Activated T-helper 1 cell treated with Interleukin-2 at 50 U/mL for 16 hours (primary cell): Measurements from ENCODE around the gene HOGA1.
"Not testable (repeated sequence)": the region's sequence is repeated elsewhere in the genome, so short reads cannot be mapped to it uniquely, and the experiment has no call there.

Source experiments
- DNase-seq: peaks from one replicate; pipeline ENCODE4 v3.0.0-alpha.2; 2020; ENCODE audit warnings: low read depth

The HOGA1 gene

DNA sequence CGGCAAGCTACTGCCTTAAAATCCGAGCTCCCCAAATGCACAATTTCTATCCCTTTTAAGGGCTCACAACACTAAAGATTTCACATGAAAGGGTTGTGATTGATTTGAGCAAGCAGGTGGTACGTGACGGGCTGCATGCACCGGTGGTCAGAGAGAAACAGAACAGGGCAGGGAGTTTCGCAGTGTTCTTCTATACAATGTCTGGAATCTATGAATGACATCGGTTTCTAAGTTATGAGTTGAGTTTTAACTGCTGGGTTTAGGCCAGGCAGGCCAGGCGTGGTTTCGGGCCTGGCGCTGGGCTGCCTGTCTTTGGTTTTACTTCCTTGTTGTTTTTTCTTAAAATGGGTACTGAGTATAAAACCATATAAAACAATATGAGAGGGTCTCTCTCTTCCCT, 28.6 kb upstream of the HOGA1 start:
- DNase-seq = not testable (repeated sequence)

GRCh38 chr10:97560731-97561381, 23.3 kb upstream of the HOGA1 start:
- not testable (repeated sequence) for DNase-seq

- not testable (repeated sequence) for DNase-seq
Measured at GRCh38 chr10:97561386-97562077, 22.7 kb upstream of the HOGA1 start.

GRCh38 chr10:97562329-97562728, 21.9 kb upstream of the HOGA1 start:
- not testable (repeated sequence) for DNase-seq

GRCh38 chr10:97563337-97563736, 20.9 kb upstream of the HOGA1 start:
- DNase-seq = no peak

- no peak for DNase-seq
Measured at GRCh38 chr10:97564776-97565175, 19.4 kb upstream of the HOGA1 start.

DNA sequence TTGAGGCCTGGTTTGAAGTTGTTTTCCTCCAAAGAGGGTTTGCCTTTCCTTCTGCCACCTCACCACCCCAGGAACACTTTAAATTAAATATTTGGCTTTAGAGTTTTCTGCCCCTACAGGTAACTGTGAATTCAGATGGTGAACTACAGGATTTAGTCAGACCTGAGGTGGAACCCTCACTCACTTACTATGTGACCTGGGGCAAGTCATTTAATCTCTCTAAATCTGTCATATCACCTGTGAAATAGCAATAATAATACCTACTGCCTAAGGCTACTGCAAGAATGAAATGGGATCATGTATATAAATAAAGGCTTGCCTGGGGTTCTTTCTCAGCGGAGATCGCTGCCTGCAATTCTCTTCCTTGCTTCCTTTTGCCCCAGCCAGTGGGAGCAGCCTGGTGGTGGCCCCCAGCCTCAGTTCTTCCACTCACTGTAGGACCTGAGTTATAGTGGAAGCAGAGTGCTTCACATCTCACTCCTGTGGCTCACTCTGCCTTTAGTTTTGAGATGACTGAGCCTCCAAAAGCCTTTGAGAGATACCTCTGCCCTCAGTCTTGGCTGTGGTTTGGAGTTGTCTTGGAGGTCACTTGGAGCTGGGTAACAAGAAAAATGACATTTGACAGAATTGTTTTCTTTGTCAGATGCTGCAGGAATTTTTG, 17.7 kb upstream of the HOGA1 start:
- no peak for DNase-seq

- no peak for DNase-seq
Measured at GRCh38 chr10:97567891-97568290, 16.3 kb upstream of the HOGA1 start.

DNA sequence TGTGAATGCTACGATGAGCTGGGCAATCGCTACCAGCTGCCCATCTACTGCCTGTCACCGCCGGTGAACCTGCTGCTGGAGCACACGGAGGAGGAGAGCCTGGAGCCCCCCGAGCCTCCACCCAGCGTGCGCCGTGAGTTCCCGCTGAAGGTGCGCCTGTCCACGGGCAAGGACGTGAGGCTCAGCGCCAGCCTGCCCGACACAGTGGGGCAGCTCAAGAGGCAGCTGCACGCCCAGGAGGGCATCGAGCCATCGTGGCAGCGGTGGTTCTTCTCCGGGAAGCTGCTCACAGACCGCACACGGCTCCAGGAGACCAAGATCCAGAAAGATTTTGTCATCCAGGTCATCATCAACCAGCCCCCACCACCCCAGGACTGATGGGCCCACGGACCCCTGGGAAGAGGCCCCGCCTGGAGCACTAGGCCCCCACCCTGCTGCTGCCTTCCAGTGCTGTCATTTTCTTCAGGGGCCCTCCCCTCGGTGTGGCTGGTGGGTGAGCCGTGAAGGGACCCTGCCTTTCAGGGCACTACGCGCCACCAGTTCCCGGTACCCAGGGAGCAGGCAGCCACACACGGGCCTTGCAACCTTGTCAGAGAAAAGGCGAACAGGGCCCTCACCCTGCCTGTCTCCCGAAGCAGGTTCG, 13.9 kb upstream of the HOGA1 start:
- no peak for DNase-seq

DNA sequence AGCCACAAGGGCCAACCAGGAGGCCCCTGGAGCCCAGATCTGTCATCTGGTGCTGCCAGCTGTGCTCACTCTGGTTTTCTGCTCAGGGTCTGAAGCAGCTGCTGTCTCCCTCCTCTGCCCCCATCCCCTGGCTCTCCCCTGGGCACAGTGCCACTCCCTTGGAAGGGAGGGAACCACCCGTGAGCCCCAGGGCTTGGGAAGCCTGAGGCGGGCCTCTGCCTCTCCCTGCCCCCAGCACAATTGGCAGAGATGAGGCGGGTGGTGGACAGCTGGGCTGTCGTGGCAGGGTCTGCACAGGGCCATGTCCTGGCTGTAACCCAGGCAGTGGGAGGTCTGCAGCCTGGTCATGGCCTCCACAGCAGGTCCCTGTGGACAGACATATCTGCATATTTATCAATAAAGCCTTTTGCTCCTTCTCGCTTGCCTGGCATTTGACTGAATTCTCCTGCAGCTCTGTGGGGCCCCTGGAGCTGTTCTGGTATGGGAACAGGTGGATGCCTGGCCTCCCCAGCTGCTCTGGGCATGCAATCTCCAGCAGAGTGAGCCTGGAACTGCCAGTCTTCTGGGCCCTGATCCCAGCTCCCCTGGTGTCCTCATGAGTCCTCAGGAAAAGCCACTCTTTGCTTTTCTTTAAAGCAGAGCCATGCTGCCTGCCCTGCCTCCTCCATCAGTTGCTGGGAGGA, 13.3 kb upstream of the HOGA1 start:
- no peak for DNase-seq

DNA sequence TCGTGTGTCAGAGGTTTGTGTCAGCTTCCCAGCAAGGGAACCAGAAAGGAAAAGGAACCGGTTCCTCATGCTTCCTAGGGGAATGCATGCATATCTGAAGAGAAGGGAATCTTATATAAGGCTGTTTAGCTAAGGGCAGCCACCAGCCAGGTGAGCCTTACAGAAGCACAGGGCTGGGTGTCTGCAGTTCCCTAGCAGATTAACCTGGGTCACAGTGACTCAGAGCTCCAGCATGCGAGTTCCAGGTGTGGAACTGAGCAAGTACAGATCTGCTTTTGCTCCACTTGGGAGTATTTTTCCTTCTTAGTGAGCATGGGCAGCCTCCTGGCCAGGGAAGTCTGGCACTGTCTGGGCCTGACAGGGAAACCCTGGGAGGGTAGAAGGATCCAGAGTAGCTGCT, 12.6 kb upstream of the HOGA1 start:
- DNase-seq = no peak

DNA sequence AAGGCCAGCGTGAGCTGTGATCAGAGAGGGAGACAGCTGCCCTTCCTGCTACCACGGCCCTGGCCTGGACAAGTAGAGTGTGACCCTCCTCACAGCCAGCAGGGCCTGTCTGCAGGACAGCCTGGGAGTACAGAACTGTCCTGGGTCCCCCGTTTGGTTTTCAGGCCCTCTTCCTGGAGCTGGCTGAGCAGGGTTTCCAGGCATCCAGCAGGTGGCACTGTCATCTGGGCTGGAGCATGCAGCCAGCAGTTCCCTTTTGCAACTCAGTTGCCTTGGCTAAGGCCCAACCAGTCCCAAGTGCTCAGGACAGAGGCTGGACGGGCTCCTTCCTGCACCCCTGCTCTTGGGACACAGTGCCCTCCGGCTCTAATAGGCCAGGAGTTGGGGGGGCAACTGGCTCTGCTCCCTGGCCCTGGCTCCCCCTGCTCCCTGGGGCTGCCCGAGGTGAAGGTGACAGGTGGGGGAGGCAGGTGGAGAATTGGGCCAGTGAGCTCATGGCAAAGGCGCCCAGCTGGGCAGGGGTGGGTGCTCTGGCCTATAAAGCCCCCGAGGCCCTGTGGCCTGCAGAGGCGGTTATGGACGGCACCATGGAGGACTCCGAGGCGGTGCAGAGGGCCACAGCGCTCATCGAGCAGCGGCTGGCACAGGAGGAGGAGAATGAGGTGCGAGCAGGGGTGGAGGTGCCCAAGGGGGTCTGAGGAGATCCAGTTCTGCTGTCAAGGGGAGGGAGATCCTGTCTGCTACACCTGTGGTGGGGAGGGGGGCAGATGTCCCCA, 11.8 kb upstream of the HOGA1 start, which contains the start of gene ANKRD2:
Gene ANKRD2 (plus strand): TSS at position 566 of the 776 bp plus-strand sequence. CDS start 10 bp downstream, at position 576.
- DNase-seq = peak; percentile 13

- no peak for DNase-seq
Measured at GRCh38 chr10:97573021-97573420, 11.2 kb upstream of the HOGA1 start.

GRCh38 chr10:97573672-97574071, 10.5 kb upstream of the HOGA1 start:
- DNase-seq = no peak

DNA sequence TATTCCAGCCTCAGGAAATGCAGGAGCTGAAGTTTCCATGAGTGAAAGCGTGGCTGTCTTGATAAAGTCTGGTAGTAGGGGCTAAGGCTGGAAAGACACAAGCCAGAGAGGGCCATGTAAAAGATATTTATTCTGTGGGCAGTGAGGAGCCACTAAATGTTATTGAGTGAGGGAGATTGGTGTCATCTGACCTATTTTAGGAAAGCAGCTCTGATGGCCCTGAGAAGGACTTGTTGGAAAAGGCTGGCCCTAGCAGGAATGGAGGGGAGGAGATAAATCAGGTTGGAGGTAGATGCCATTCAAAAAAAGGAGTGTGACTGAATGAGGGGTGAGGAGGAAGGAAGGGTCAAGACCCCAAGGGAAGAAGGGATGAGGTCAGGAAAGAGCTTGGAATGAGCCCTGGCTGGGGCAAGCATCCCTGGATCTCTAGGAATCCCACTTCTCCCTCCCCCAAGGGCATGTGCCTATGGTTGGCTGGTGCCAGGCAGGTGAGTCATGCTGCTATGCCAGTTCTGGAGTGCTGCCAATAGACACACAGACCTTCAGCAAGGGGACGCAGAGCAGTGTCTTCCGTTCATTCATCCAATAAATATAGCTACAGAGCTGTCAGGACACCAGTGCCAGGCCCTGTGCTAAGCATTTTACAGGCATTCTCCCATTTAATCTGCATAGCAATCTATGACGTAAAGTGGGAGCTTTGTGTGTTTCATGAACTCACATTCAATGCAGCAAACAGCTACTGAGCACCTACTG, 9.6 kb upstream of the HOGA1 start:
- DNase-seq = no peak

DNA sequence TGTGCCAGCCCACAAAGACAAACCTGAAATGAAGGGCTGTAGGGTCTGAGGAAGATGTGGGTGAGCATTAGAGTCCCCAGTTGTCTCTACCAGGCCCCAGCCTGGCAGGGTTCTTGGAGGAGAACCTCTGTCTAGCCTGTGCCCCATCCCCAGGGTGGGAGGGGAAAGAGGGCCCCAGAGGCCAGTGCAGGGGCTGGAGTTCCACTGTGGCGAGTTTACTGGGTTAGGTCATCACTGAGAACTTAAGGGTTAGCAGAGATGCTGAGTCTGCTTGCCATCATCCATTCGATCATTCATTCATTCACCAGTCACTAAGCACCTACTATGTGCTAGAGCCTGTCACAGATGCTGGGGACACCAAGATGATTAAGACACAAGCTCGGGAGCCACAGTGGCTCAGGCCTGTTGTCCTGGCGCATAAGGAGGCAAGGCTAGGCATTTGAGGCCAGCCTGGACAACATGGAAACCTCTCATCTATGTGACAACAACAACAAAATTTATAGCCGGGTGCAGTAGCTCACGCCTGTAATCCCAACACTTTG, 9.0 kb upstream of the HOGA1 start:
- no peak for DNase-seq

- DNase-seq = not testable (repeated sequence)
Measured at GRCh38 chr10:97576487-97576886, 7.7 kb upstream of the HOGA1 start.

DNA sequence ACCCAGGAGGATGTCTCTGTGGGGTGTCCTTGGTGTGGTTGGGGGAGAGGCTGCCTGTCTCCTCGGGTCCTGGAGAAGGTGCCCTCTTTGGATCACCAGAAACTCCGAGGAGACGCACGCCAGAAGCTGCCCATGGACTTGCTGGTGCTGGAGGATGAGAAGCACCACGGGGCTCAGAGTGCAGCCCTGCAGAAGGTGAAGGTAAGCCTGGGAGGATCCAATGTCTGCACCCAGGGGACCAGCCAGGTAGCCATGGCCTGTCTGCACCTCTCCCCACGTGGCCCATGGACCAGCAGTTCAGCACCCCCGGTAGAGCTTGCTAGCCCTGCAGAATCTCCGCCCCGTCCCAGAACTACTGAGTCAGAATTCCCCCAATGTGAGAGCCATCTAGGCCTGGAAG, 6.5 kb upstream of the HOGA1 start:
- no peak for DNase-seq

GRCh38 chr10:97578171-97578844, 5.9 kb upstream of the HOGA1 start:
- DNase-seq = no peak
